ENCODE data around the gene BMP6. TPM values are rescaled to one million over a fixed set of nuclear protein-coding genes. Genes with fewer than 3 reads are reported as not detected.

Gene BMP6
- total RNA-seq, 2 experiments from 2014 or later = not detected

DNA sequence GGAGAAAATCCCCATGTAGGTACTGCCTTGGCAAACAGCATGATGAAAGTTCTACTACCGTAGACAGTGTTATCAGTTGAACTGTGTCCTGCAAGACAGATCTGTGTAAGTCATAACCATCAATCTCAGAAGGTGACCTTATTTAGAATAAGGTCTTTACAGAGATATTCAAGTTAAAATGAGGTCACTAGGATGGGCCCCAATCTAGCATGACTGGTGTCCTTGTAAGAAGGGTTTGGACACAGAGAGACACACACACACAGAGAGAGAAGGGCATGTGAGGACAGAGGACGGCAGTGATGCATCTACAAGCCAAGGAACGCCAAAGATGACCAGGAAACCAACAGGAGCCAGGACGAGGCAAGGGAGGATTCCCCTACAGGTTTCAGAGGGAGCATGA lies 175.9 kb downstream of the BMP6 start:
- Histone ChIP-seq H3K9me3 (ENCODE audit: control insufficient read depth in 1 of 2, insufficient read depth in 1 of 2, low read length in 2 of 2) (no peaks in the 10 kb centered on the region), H3K4me3 (ENCODE audit: low read length) (no peak overlapping the region), H3K4me1 (ENCODE audit: insufficient read depth, low read length) (no peaks in the 10 kb centered on the region), H3K36me3 (ENCODE audit: insufficient read depth, low read length) (peaks cover 50% of the 10 kb centered on the region), H3K27me3 (ENCODE audit: control insufficient read depth in 1 of 2, insufficient read depth in 2 of 2, low read length in 2 of 2) (no peaks in the 10 kb centered on the region), H3K27ac (ENCODE audit: low read depth in 1 of 2, low read length in 2 of 2) (no peak overlapping the region)
- ChIA-PET POLR2A (no interaction called here), CTCF (no interaction called here)
- H3K36me3 Mint-ChIP-seq (ENCODE audit: low read depth) = peaks cover 75% of the 10 kb centered on the region
- ATAC-seq (ENCODE audit: poor library complexity) (no peak), DNase-seq (no peak)
- TF ChIP-seq, protein P1, sequence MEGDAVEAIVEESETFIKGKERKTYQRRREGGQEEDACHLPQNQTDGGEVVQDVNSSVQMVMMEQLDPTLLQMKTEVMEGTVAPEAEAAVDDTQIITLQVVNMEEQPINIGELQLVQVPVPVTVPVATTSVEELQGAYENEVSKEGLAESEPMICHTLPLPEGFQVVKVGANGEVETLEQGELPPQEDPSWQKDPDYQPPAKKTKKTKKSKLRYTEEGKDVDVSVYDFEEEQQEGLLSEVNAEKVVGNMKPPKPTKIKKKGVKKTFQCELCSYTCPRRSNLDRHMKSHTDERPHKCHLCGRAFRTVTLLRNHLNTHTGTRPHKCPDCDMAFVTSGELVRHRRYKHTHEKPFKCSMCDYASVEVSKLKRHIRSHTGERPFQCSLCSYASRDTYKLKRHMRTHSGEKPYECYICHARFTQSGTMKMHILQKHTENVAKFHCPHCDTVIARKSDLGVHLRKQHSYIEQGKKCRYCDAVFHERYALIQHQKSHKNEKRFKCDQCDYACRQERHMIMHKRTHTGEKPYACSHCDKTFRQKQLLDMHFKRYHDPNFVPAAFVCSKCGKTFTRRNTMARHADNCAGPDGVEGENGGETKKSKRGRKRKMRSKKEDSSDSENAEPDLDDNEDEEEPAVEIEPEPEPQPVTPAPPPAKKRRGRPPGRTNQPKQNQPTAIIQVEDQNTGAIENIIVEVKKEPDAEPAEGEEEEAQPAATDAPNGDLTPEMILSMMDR (IDR thresholded peaks at IDR 0.05) = no peak
- H3K27ac Mint-ChIP-seq = no peak overlapping the region
- no peaks in the 10 kb centered on the region for H3K27me3 Mint-ChIP-seq
- no peak overlapping the region for H3K4me3 Mint-ChIP-seq
- H3K4me1 Mint-ChIP-seq (ENCODE audit: low read depth) = no peaks in the 10 kb centered on the region
- H3K9me3 Mint-ChIP-seq = no peaks in the 10 kb centered on the region
- intact Hi-C loops (cut with DNase I, micrococcal nuclease) = no loop called here

GRCh38 chr6:7902221-7902620 lies 176.3 kb downstream of the BMP6 start:
- no peaks in the 10 kb centered on the region for H3K9me3 Mint-ChIP-seq
- ChIA-PET CTCF (no interaction called here), POLR2A (interaction anchor here (0.6 kb wide), 1 partner anchor 194 kb away, joined by 3 read pairs; no protein-coding TSS in a partner anchor)
- Histone ChIP-seq H3K36me3 (ENCODE audit: insufficient read depth, low read length) (peaks cover 48% of the 10 kb centered on the region), H3K27ac (ENCODE audit: low read depth in 1 of 2, low read length in 2 of 2) (no peak overlapping the region), H3K9me3 (ENCODE audit: control insufficient read depth in 1 of 2, insufficient read depth in 1 of 2, low read length in 2 of 2) (no peaks in the 10 kb centered on the region), H3K27me3 (ENCODE audit: control insufficient read depth in 1 of 2, insufficient read depth in 2 of 2, low read length in 2 of 2) (no peaks in the 10 kb centered on the region), H3K4me3 (ENCODE audit: low read length) (no peak overlapping the region), H3K4me1 (ENCODE audit: insufficient read depth, low read length) (no peaks in the 10 kb centered on the region)
- intact Hi-C loops (cut with DNase I, micrococcal nuclease) = no loop called here
- TF ChIP-seq, protein P1 (IDR thresholded peaks at IDR 0.05) = no peak
- peaks cover 70% of the 10 kb centered on the region for H3K36me3 Mint-ChIP-seq (ENCODE audit: low read depth)
- no peak overlapping the region for H3K27ac Mint-ChIP-seq
- ATAC-seq (ENCODE audit: poor library complexity) (no peak), DNase-seq (no peak)
- no peak overlapping the region for H3K4me3 Mint-ChIP-seq
- H3K4me1 Mint-ChIP-seq (ENCODE audit: low read depth) = no peaks in the 10 kb centered on the region
- H3K27me3 Mint-ChIP-seq = no peaks in the 10 kb centered on the region

GRCh38 chr6:7902867-7903266 lies 177.0 kb downstream of the BMP6 start:
- intact Hi-C loops (cut with DNase I, micrococcal nuclease) = no loop called here
- Histone ChIP-seq H3K4me3 (ENCODE audit: low read length) (no peak overlapping the region), H3K27ac (ENCODE audit: low read depth in 1 of 2, low read length in 2 of 2) (no peak overlapping the region), H3K36me3 (ENCODE audit: insufficient read depth, low read length) (peaks cover 45% of the 10 kb centered on the region), H3K9me3 (ENCODE audit: control insufficient read depth in 1 of 2, insufficient read depth in 1 of 2, low read length in 2 of 2) (no peaks in the 10 kb centered on the region), H3K27me3 (ENCODE audit: control insufficient read depth in 1 of 2, insufficient read depth in 2 of 2, low read length in 2 of 2) (no peaks in the 10 kb centered on the region), H3K4me1 (ENCODE audit: insufficient read depth, low read length) (no peaks in the 10 kb centered on the region)
- ATAC-seq (ENCODE audit: poor library complexity) = no peak
- Mint-ChIP-seq H3K27ac (no peak overlapping the region), H3K4me1 (ENCODE audit: low read depth) (no peaks in the 10 kb centered on the region), H3K9me3 (no peaks in the 10 kb centered on the region), H3K36me3 (ENCODE audit: low read depth) (peaks cover 64% of the 10 kb centered on the region), H3K27me3 (no peaks in the 10 kb centered on the region), H3K4me3 (no peak overlapping the region)
- TF ChIP-seq, protein P1 (IDR thresholded peaks at IDR 0.05) = no peak
- DNase-seq = no peak
- POLR2A ChIA-PET = interaction anchor here (0.6 kb wide), 1 partner anchor 193 kb away, joined by 3 read pairs; no protein-coding TSS in a partner anchor
- CTCF ChIA-PET = interaction anchor here (1.4 kb wide), 1 partner anchor 8 kb away, joined by 3 read pairs; no protein-coding TSS in a partner anchor

All from CD4-positive, alpha-beta T cell (primary cell).